CD4-positive, alpha-beta T cell treated with Interleukin-17A for 1 hour (primary cell): ENCODE results near the gene ITGA6.
A peak's percentile ranks its signal among the peaks of the same experiment; 100 is the strongest.

Experiments
- DNase-seq: peaks from one replicate; pipeline ENCODE4 v3.0.0-alpha.2; 2020

The ITGA6 gene

GRCh38 chr2:172427256-172427989 is at the start of gene ITGA6:
Gene ITGA6 (plus strand): TSS chr2:172427586.
- peak; percentile 84 for DNase-seq

GRCh38 chr2:172380436-172381274 is 46.7 kb upstream of the ITGA6 start:
- DNase-seq: no peak

- DNase-seq: no peak
These were observed 45.9 kb upstream of the ITGA6 start for GRCh38 chr2:172381275-172382027.

DNA sequence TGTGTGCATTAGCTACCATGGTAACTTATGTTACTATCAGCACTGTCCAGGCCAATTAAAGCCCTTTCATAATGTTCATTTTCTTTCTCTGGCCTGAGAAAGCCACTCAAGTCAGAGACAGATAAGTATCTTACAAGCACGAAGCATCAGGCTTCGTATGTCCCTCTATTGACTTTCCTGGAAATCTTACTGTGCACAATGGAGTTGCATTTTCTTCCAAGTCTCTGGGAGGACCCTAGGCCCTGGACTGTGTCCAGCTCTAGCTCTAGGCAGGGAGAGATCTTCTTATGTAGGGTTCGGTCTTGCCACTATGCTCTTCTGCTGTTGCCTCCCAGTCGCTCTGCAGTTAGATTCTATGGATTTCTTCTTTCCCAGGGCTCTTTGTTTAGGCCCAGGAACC is 40.0 kb upstream of the ITGA6 start:
- no peak for DNase-seq

DNA sequence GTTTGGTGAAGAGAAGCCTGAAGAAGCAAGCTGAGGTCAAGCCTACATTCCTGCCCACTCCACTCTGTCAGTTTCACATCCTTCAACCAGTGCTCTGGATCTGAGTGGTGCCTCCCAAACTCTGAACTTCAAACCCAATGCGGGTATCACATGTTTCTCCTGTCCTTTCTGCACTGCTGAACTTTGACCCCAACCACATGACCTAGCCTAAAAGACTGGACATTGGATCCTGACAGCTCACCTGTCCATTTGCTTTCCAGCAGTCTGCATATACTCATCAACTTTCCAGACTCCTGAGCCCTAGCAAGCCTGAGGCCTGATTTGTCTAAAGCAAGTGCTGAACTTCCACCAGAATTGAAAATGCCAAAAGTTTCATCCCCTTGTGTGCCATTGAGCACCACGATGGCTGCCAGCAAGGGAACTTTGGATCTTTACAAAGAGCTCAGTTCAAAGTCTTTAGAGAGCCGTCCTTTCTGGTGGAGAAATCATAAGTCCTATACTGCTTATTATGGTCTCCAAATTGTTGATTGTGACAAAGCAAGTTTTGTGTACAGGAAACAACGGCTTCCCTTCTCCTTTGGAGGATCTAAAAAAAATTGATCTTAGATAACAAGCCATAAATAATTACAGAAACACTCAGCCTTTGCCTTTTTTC is 37.6 kb upstream of the ITGA6 start:
- no peak for DNase-seq

GRCh38 chr2:172394002-172394401 is 33.4 kb upstream of the ITGA6 start:
- no peak for DNase-seq

DNA sequence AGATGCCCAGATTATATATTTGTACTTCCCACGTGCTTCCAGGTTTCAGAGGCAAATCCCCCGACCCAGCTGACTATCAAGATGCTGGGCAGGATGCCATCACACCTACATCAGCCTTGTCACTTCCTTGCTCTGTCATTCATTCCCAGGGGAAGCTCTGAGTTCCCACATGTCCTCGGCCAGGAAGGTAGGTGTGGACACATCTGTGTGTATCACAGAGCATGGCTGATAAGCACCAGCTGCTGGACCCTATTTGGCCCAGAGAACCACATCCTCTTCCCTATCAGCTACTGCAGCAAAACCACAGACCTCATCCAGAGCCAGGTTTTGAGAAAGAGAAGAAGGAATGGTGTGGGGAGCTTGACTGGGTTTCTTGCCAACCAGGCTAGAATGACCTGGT is 31.9 kb upstream of the ITGA6 start:
- DNase-seq: no peak

- DNase-seq: no peak
These were observed 30.1 kb upstream of the ITGA6 start for GRCh38 chr2:172397148-172397834.

GRCh38 chr2:172398440-172398839 is 28.9 kb upstream of the ITGA6 start:
- no peak for DNase-seq

- no peak for DNase-seq
These were observed 27.6 kb upstream of the ITGA6 start for GRCh38 chr2:172399765-172400164.

GRCh38 chr2:172402198-172402597 is 25.2 kb upstream of the ITGA6 start:
- no peak for DNase-seq

DNA sequence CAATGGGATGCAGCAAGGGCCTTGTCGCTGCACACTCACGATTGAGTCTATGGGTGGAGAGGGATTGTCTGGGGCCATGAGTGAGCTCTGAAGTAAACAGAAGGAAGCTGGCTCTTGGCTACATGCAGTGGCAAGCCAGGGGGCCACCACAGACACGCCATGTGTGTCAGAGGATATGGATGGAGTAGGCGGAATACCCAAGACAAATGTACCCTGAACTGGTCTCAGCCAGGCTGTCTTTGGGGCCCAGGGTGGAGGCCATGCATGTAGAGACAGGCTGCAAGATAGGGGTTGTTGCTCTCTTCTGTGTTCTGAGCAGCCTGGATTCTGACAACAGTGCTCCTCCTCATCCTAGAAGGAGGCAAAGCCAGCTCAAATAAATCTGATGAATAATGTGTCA is 24.0 kb upstream of the ITGA6 start:
- DNase-seq: no peak

DNA sequence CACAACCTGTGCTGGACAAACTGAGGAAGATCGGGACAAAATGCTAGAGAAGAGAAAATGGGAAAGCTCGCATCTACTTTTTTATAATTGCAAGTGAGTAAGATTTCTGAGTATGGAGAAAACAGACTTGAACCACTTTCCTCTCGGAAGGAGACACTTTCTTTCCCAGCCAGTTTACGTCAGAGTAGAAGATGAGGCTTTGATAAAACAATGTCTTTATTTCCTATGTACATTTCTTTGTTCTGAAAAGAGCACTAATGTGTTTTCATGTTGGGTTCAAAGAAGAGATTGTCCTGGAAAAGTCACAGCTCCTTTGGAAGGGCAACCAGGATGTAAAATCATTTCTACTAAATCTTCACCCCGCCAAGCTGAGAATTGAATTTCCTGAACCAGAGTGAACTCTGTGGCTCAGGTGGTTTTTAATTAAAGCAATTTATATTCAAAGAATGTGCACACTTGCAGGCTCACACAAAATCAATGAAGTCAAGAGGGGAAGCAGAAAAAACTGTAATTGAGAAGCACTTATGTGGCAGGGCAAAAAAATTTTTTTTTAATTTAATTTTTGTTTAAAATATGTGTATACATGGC is 23.4 kb upstream of the ITGA6 start:
- DNase-seq: no peak

- DNase-seq: no peak
These were observed 22.6 kb upstream of the ITGA6 start for GRCh38 chr2:172404824-172405223.

DNA sequence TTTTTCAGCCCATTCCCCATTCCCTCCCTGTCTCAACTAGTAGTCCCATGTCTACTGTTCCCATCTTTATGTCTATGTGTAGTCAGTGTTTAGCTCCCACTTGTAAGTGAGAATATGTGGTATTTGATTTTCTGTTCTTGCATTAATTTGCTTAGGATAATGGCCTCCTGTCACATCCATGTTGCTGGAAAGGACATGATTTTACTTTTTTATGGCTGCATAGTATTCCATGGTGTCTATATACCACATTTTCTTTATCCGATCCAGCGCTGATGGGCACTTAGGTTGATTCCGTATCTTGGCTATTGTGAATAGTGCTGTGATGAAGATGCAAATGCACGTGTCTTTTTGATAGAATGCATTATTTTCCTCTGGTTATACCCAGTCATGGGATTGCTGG is 21.7 kb upstream of the ITGA6 start:
- no peak for DNase-seq

DNA sequence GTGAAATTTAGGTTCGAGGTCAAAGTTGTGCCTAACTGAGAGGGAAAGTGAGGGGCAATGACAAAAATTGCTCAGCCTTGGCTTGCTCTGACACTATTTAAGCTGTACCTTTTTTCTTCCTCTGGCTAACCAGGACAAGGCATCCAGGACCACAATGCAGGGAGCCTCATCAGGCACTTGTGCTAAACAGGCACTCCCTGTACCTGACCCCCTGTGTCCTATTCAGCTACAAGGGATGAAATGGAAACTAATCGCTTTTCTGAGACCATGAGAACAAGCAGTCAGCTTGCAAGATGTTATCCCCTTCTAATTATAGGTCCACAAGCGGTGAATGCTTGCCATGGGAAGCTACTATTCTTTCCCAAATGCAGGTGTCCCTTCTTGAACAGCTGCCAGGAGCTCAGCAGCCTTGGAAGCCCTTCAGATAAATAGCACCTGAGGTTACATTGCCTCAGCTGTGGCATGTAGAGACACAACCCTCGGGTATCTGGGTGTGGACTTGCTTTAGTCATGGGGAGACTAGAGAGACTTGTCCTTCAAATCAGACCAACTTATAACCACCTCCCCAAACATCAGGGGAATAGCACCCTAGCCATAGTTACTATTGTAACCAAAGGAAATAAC is 19.1 kb upstream of the ITGA6 start:
- no peak for DNase-seq

DNA sequence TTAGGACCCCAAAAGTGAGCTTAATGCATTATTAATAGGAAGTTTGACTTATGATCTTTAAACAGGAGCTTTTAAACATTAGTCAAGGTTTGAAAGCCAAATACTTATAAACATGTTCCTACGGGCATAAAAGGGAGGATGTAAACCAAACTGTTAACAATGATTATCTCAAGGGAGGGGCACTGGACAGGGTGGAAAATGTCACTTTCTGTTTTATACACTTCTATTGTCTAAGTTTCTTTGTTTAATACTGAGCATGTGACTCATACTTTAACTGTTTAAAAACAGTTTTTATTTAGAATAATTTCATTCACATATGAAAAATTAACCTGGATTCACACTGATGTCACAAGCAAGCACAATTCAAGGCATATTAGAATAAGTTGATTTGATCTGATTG is 18.3 kb upstream of the ITGA6 start:
- no peak for DNase-seq

- no peak for DNase-seq
These were observed 14.3 kb upstream of the ITGA6 start for GRCh38 chr2:172412984-172413492.

- no peak for DNase-seq
These were observed 12.1 kb upstream of the ITGA6 start for GRCh38 chr2:172415157-172415864.

DNA sequence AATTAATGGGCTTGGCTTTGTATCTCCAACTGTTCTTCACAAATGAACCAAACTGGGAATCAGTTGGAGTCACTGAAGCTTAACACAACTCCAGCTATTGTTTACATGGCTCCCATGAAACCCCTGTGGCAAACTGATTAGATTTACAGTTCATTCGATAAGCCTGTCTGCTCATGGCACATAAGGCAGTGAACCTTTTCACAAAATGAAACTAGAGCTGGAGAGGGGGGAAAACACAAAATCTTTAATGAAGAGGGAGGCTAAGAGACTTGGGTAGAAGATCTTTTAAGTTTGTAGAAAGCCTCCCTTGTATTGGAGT is 11.6 kb upstream of the ITGA6 start:
- DNase-seq: no peak
